Measurements from ENCODE around the gene MAGOHB.
"Not testable (repeated sequence)": the region's sequence is repeated elsewhere in the genome, so short reads cannot be mapped to it uniquely, and the experiment has no call there.

Gene MAGOHB

DNA sequence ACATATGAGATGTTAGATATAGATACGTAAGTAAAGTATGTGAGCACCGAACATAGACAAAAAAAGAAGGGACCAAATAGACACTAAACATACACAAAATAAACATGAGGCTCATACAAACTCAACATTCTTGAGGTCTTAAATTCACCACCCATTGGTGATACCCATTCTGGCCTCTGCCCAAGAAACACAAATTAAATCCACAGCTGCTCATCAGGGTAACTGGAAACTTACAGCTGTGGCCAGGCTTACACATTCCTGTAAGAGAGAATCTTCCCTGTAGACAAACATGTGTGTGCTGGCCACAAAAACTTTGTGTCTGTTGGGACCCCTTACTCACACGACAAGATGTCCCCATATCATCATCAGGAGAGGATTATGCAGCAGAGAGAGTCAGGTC, 22.4 kb downstream of the MAGOHB start:
- H3K36me3 ChIP-seq (ENCODE audit: insufficient read depth, low read length), result peaks cover 9% of the 10 kb centered on the region; the same call in 1 of the 2 replicates
- H3K9me3 ChIP-seq (ENCODE audit: control insufficient read depth, insufficient read depth, low read length), result no peaks in the 10 kb centered on the region
- H3K9ac ChIP-seq (ENCODE audit: low read depth, low read length), result no peak overlapping the region
- H3K4me1 ChIP-seq (ENCODE audit: insufficient read depth, low read length), result no peaks in the 10 kb centered on the region

DNA sequence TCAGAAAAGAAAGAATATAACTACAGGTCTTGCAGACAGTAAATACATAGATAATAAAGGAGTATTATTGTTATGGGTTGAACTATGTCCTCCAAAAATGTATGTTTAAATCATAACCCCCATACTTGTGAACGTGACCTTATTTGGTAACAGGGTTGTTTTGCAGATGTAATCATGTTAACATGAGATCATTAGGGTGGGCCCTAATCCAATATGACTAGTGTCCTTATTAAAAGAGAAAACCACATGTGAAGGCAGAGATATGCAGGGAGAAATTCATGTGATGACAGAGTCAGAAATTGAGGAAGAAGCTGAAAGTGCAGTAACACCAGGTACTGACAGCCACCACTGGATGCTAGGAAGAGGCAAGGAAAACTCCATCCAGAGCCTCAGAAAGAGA, 29.0 kb downstream of the MAGOHB start:
- Histone ChIP-seq H3K36me3 (ENCODE audit: insufficient read depth, low read length) (no peaks in the 10 kb centered on the region; the same call in 1 of the 2 replicates), H3K9ac (ENCODE audit: low read depth, low read length) (no peak overlapping the region), H3K4me1 (ENCODE audit: insufficient read depth, low read length) (no peaks in the 10 kb centered on the region), H3K9me3 (ENCODE audit: control insufficient read depth, insufficient read depth, low read length) (no peaks in the 10 kb centered on the region; the same call in 1 of the 2 replicates)

DNA sequence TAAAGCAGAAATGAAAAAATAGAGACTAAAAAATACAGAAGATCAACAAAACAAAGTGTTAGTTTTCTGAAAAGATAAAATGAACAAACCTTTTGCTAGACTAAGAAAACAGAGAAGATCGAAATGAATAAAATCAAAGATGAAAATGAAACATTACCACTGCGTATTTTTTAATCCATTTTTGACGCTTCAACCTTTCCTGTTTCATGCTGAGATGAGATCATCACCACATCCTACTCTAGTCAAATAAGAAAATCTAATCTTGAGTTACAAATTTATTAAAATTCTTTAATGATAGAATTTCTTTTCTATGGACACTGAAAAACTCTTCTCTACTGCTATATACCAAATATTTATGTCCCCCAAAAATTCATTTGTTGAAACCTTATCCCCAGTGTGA, 30.7 kb downstream of the MAGOHB start:
- Histone ChIP-seq H3K36me3 (ENCODE audit: insufficient read depth, low read length) (no peaks in the 10 kb centered on the region; the same call in 1 of the 2 replicates), H3K9ac (ENCODE audit: low read depth, low read length) (no peak overlapping the region), H3K4me1 (ENCODE audit: insufficient read depth, low read length) (no peaks in the 10 kb centered on the region), H3K9me3 (ENCODE audit: control insufficient read depth, insufficient read depth, low read length) (no peaks in the 10 kb centered on the region; the same call in 1 of the 2 replicates)

DNA sequence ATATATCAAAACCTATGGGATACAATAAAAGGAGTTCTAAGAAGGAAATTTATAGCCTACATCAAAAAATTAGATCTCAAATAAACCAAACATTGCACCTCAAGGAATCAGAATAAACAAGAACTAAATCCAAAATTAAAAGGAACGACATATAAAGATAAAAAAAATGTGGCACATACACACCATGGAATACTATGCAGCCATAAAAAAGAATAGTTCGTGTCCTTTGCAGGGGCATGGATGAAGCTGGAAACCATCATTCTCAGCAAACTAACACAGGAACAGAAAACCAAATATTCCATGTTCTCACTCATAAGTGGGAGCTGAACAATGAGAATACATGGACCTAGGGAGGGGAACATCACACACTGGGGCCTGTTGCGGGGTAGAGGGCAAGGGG, 31.3 kb downstream of the MAGOHB start:
- H3K36me3 ChIP-seq (ENCODE audit: insufficient read depth, low read length); H3K4me1 ChIP-seq (ENCODE audit: insufficient read depth, low read length); H3K9ac ChIP-seq (ENCODE audit: low read depth, low read length); H3K9me3 ChIP-seq (ENCODE audit: control insufficient read depth, insufficient read depth, low read length): not testable (repeated sequence)

DNA sequence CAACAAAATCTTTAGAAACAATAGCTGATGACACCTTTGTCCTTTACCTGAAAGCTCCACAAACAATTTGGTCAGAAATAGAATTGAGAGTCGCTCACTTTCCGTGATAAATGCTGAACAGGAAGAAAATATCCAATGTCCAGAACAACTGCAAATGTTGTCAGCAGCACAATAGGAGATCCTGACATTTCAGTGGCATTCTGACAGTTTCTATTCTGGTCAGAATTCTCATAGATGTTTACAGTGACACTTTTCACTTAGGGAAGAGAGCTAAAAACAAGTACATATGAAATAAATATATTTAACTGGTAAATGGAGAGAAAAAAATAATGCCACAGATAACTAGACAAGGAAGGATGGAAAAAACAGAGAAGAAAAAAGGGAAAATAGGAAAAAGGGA, 39.1 kb downstream of the MAGOHB start:
- no peak overlapping the region for H3K9ac ChIP-seq (ENCODE audit: low read depth, low read length)
- H3K4me1 ChIP-seq (ENCODE audit: insufficient read depth, low read length), result peaks cover 6% of the 10 kb centered on the region
- H3K9me3 ChIP-seq (ENCODE audit: control insufficient read depth, insufficient read depth, low read length), result peaks cover 3% of the 10 kb centered on the region; the same call in 1 of the 2 replicates
- H3K36me3 ChIP-seq (ENCODE audit: insufficient read depth, low read length), result no peaks in the 10 kb centered on the region

DNA sequence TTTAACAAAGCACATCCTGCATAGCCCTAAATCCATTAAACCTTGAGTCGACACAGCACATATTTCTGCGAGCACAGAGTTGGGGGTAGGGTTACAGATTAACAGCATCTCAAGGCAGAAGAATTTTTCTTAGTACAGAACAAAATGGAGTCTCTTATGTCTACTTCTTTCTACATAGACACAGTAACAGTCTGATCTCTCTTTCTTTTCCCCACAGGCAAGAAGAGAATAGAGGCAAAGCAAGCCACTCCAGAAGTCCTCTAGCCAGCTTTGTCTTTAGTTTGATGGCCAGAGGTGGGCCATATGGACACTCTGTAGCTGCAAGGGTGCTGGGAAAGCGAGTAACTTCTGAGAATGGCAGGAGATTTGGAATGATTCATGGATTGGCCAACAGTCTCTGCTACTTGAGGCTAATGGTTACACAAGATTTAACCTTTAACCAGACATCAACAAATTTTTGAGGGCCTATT, 41.4 kb downstream of the MAGOHB start:
- H3K9me3 ChIP-seq (ENCODE audit: control insufficient read depth, insufficient read depth, low read length); H3K36me3 ChIP-seq (ENCODE audit: insufficient read depth, low read length); H3K4me1 ChIP-seq (ENCODE audit: insufficient read depth, low read length); H3K9ac ChIP-seq (ENCODE audit: low read depth, low read length): not testable (repeated sequence)

DNA sequence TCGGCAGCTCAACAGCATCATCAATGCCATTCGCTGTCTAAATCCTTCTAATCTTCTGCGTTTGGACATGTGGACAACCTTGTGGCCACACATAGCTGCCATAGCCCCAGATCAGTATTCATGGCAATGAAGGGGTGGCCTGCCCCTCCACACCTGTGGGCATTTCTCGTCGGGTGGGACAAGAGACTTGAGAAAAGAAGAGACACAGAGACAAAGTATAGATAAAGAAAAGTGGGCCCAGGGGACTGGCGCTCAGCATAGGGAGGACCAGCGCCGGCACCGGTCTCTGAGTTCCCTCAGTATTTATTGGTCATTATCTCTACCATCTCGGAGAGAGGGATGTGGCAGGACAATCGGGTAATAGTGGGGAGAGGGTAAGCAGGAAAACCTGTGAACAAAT, 42.3 kb downstream of the MAGOHB start:
- Histone ChIP-seq H3K4me1 (ENCODE audit: insufficient read depth, low read length) (peaks cover 6% of the 10 kb centered on the region), H3K9me3 (ENCODE audit: control insufficient read depth, insufficient read depth, low read length) (peaks cover 3% of the 10 kb centered on the region; the same call in 1 of the 2 replicates), H3K9ac (ENCODE audit: low read depth, low read length) (no peak overlapping the region), H3K36me3 (ENCODE audit: insufficient read depth, low read length) (no peaks in the 10 kb centered on the region)

DNA sequence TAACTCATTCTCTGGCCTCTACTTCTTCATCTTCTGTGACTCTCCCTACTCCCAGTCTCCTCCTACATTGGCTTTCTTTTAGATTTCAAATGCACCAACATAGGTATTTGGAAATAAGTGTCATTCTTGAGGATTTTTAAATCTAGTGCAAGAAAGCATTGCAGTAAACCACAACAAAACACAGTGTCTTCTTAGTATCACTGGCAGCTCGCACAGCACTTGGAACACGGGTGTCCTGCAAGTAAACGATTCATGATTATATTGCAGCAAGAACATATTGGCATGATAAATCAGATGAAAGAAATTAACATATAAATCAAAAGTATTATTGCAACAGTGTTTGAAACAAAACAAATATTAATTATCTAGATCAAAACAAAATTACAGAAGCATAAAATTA, 45.6 kb downstream of the MAGOHB start:
- no peaks in the 10 kb centered on the region for H3K36me3 ChIP-seq (ENCODE audit: insufficient read depth, low read length)
- H3K4me1 ChIP-seq (ENCODE audit: insufficient read depth, low read length), result peaks cover 6% of the 10 kb centered on the region
- H3K9me3 ChIP-seq (ENCODE audit: control insufficient read depth, insufficient read depth, low read length), result peaks cover 3% of the 10 kb centered on the region; the same call in 1 of the 2 replicates
- no peak overlapping the region for H3K9ac ChIP-seq (ENCODE audit: low read depth, low read length)

DNA sequence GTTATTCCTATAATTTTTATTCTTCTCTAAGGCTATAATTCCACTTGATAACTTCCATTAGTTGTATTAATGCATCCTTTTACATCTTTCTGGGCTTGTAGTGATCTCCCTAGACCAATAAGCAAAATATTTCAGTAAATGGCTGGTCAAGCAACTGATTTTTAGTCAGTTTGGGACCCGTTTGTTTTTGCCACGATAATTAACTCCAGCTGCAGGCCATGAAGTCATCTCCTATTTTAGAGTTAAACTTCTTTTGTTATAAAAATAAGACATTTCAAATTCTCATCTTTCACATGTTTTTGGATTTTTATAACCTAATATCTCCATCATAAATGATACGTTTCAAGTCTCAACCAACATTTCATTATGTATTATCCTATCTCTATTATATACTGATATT, 49.4 kb downstream of the MAGOHB start:
- Histone ChIP-seq H3K9me3 (ENCODE audit: control insufficient read depth, insufficient read depth, low read length) (no peaks in the 10 kb centered on the region; the same call in 1 of the 2 replicates), H3K36me3 (ENCODE audit: insufficient read depth, low read length) (no peaks in the 10 kb centered on the region), H3K4me1 (ENCODE audit: insufficient read depth, low read length) (no peaks in the 10 kb centered on the region), H3K9ac (ENCODE audit: low read depth, low read length) (no peak overlapping the region)

DNA sequence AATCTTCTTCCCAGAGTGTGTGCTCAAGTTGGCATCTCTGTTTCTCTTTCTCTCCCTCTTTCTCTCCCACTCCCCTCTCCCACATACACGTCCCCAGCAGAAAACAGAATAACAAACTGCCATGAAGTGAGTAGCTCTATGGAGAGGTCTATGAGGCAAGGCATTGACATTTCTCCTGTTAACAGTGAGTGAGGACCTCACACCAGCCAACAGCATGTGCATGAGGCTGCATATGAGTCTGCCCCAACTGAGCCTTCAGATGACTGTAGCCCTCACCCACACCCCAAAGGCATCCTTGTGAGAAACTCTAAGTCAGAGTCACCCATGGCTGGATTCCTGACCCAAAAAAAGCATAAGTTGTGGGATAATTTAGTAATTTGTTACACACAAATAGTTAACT, 50.4 kb downstream of the MAGOHB start:
- Histone ChIP-seq H3K9ac (ENCODE audit: low read depth, low read length) (no peak overlapping the region), H3K4me1 (ENCODE audit: insufficient read depth, low read length) (peaks cover 4% of the 10 kb centered on the region), H3K36me3 (ENCODE audit: insufficient read depth, low read length) (no peaks in the 10 kb centered on the region), H3K9me3 (ENCODE audit: control insufficient read depth, insufficient read depth, low read length) (no peaks in the 10 kb centered on the region; the same call in 1 of the 2 replicates)

DNA sequence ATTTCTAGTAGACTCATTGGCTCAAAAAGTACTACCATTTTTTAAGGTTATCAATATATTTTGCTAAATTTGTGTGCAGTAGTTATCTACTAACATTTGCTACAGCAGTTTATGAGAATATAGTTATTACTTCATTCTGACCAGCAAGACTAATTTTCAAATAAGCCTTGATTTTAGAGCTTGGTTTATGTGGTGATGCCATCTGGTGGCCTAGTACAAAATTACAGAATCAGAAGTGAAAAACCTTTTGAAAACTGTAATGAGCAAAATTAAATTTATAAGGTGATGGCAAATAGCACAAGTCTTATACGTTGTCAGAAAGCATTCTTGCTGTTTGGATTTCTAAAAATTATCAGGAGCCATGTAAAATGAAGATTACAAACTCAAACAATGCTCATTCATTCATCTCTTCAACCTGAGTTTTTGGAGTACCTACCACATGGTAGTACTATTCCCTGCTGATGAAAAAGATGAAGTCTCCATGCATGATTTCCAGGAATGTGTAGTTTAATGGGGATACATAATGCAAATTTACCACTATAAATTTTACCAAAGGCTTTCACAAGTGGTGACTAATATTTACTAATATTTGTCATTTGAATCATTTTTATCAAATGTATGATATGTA, 51.0 kb downstream of the MAGOHB start:
- Histone ChIP-seq H3K9me3 (ENCODE audit: control insufficient read depth, insufficient read depth, low read length) (no peaks in the 10 kb centered on the region), H3K9ac (ENCODE audit: low read depth, low read length) (no peak overlapping the region), H3K36me3 (ENCODE audit: insufficient read depth, low read length) (no peaks in the 10 kb centered on the region), H3K4me1 (ENCODE audit: insufficient read depth, low read length) (peaks cover 9% of the 10 kb centered on the region)

DNA sequence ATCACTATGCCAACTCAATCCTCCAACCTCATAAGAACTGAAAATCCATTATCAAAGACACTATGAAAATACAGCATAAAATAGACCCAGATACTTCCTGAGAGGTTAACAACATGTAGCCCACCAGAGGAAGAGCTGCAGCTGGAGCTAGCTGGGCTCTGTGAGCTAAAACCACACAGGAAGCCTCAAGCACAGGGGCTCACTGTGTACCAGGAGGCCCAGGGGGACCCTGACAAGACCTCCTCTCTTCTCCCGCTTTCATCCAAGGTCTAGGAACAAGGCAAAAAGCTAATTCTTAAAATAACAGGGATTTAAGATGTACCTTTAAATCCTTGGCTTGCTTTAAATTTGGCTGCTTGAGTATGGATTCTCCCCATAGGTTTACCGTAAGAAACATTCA, 54.2 kb downstream of the MAGOHB start:
- Histone ChIP-seq H3K9me3 (ENCODE audit: control insufficient read depth, insufficient read depth, low read length) (no peaks in the 10 kb centered on the region), H3K36me3 (ENCODE audit: insufficient read depth, low read length) (no peaks in the 10 kb centered on the region), H3K9ac (ENCODE audit: low read depth, low read length) (no peak overlapping the region), H3K4me1 (ENCODE audit: insufficient read depth, low read length) (peaks cover 15% of the 10 kb centered on the region)

DNA sequence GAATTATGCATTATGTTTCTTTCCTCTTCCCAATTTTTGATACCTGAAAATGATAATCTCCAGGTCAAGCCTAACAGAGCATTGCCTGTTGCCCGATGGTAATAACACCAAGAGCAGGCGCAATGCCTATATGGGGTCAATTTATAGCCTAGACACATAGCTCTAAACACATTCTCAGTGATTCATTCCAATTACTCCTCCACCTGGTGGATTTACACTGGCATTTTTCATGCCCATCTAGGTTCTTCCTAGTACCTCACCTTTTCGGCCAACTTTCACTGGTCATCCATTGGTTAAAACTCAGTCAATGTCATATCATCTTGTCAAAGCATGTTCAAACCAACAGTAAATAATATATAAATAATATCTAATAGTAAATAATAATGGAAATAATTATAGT, 54.6 kb downstream of the MAGOHB start:
- H3K4me1 ChIP-seq (ENCODE audit: insufficient read depth, low read length), result peaks cover 15% of the 10 kb centered on the region
- no peaks in the 10 kb centered on the region for H3K36me3 ChIP-seq (ENCODE audit: insufficient read depth, low read length)
- no peak overlapping the region for H3K9ac ChIP-seq (ENCODE audit: low read depth, low read length)
- no peaks in the 10 kb centered on the region for H3K9me3 ChIP-seq (ENCODE audit: control insufficient read depth, insufficient read depth, low read length)

DNA sequence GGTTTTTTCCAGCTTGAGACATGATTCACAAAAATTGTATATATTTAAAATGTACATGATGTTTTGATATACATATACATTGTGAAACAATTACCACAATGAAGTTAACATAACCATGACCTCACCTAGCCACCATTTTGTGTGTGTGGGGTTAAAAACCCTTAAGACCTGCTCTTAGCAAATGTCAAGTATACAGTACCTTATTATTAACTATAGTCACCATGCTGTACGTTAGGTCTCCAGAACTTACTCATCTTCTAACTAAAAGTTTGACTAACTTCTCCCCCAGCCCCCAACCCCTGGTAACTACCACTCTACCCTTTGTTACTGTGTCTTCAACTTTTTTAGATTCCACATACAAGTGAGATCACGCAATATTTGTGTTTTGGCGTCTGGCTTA, 55.1 kb downstream of the MAGOHB start:
- H3K36me3 ChIP-seq (ENCODE audit: insufficient read depth, low read length), result no peaks in the 10 kb centered on the region
- H3K9me3 ChIP-seq (ENCODE audit: control insufficient read depth, insufficient read depth, low read length), result no peaks in the 10 kb centered on the region
- H3K9ac ChIP-seq (ENCODE audit: low read depth, low read length), result no peak overlapping the region
- H3K4me1 ChIP-seq (ENCODE audit: insufficient read depth, low read length), result peaks cover 15% of the 10 kb centered on the region

DNA sequence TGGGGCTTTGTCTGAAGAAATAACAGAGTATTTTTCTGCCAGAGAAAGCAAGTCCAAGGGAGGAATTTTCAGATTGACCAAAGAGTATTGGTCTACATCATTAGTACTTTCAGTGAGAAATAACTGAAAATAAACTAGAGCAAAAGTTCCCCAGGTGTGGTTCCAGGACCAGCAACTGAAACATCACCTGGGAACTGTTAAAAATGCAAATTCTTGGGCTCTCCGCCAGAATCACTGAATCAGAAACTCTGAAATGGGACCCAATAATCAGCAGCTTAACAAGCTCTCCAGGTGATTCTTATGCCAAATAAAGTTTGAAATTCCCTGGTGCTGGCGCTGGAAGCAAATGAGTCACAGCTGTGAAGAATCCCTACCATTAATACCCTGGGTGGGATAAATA, 55.6 kb downstream of the MAGOHB start:
- no peaks in the 10 kb centered on the region for H3K36me3 ChIP-seq (ENCODE audit: insufficient read depth, low read length)
- peaks cover 15% of the 10 kb centered on the region for H3K4me1 ChIP-seq (ENCODE audit: insufficient read depth, low read length)
- H3K9me3 ChIP-seq (ENCODE audit: control insufficient read depth, insufficient read depth, low read length), result 0 out of 2 replicates have a peak, but pooled peaks cover 3% of the 10 kb centered on the region
- no peak overlapping the region for H3K9ac ChIP-seq (ENCODE audit: low read depth, low read length)

Data from ES-I3 (cell line).